ENCODE measurements around the gene NHSL1. TPM values are rescaled to one million over a fixed set of nuclear protein-coding genes. Genes with fewer than 3 reads are reported as not detected.

NHSL1 gene
- total and polyA plus RNA-seq, 4 donors, result 6.6 to 33.0 (median 20.7) TPM

DNA sequence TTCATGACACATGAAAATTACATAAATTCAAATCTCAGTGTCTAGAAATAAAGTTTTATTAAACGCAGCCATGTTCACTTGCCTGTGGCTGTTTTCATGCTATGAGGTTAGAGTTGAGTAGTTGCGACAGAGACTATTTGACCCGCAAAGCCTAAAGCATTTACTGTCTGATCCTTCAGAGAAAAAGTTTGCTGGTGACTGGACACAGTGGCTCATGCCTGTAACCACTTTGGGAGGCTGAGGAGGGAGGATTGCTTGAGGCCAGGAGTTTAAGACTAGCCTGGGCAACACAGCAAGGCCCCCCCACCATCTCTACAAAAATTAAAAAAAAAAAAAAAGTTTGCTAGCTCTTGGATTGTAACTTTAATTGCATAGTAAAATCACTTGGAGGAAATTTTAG, 112.4 kb downstream of the NHSL1 start:
- WGBS, result 87% methylated on average over 3 of the region's 3 CpGs
- DNase-seq (ENCODE audit: low spot score), result no peak
- Histone ChIP-seq H3K4me1 (ENCODE audit: control insufficient read depth in 4 of 4, insufficient read depth in 4 of 4, low read length in 3 of 4) (peaks cover 0 to 15% (median 11%) of the 10 kb centered on the region in 4 donors), H3K9me3 (ENCODE audit: control insufficient read depth in 4 of 4, low read length in 3 of 4) (no peaks in the 10 kb centered on the region), H3K36me3 (ENCODE audit: control insufficient read depth in 4 of 4, insufficient read depth in 3 of 4, low read depth in 1 of 4, low read length in 3 of 4) (no peaks in the 10 kb centered on the region), H3K27ac (ENCODE audit: low read depth in 1 of 2, low read length in 2 of 2) (no peak overlapping the region), H3K27me3 (ENCODE audit: control insufficient read depth in 4 of 4, insufficient read depth in 4 of 4, low read length in 3 of 4) (no peaks in the 10 kb centered on the region), H3K4me3 (ENCODE audit: low read depth in 1 of 3, low read length in 3 of 3) (no peak overlapping the region), H3K9ac (ENCODE audit: low read depth in 1 of 2, low read length in 2 of 2) (no peak overlapping the region)
- TF ChIP-seq HNF4A (conservative IDR thresholded peaks at IDR 0.05), result no peak
- TF ChIP-seq, protein P1, sequence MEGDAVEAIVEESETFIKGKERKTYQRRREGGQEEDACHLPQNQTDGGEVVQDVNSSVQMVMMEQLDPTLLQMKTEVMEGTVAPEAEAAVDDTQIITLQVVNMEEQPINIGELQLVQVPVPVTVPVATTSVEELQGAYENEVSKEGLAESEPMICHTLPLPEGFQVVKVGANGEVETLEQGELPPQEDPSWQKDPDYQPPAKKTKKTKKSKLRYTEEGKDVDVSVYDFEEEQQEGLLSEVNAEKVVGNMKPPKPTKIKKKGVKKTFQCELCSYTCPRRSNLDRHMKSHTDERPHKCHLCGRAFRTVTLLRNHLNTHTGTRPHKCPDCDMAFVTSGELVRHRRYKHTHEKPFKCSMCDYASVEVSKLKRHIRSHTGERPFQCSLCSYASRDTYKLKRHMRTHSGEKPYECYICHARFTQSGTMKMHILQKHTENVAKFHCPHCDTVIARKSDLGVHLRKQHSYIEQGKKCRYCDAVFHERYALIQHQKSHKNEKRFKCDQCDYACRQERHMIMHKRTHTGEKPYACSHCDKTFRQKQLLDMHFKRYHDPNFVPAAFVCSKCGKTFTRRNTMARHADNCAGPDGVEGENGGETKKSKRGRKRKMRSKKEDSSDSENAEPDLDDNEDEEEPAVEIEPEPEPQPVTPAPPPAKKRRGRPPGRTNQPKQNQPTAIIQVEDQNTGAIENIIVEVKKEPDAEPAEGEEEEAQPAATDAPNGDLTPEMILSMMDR (IDR thresholded peaks at IDR 0.05; ENCODE audit: low read depth, low read length, missing input control), result no peak
- no peak for TF ChIP-seq EGR1 (IDR thresholded peaks at IDR 0.05; ENCODE audit: low read depth in 2 of 2)
- TF ChIP-seq REST (IDR thresholded peaks at IDR 0.05), result no peak
- no peak for TF ChIP-seq SP1 (IDR thresholded peaks at IDR 0.05)
- TF ChIP-seq GABPA (IDR thresholded peaks at IDR 0.05 in 1 of 2, conservative IDR thresholded peaks at IDR 0.05 in 1 of 2), result no peak
- TF ChIP-seq, protein P2, sequence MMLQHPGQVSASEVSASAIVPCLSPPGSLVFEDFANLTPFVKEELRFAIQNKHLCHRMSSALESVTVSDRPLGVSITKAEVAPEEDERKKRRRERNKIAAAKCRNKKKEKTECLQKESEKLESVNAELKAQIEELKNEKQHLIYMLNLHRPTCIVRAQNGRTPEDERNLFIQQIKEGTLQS (IDR thresholded peaks at IDR 0.05), result no peak
- no peak for TF ChIP-seq RAD21 (IDR thresholded peaks at IDR 0.05)
- TF ChIP-seq YY1 (IDR thresholded peaks at IDR 0.05), result no peak
- TF ChIP-seq RXRA (IDR thresholded peaks at IDR 0.05), result no peak
- no peak for TF ChIP-seq TAF1 (conservative IDR thresholded peaks at IDR 0.05)
- TF ChIP-seq, protein P3, sequence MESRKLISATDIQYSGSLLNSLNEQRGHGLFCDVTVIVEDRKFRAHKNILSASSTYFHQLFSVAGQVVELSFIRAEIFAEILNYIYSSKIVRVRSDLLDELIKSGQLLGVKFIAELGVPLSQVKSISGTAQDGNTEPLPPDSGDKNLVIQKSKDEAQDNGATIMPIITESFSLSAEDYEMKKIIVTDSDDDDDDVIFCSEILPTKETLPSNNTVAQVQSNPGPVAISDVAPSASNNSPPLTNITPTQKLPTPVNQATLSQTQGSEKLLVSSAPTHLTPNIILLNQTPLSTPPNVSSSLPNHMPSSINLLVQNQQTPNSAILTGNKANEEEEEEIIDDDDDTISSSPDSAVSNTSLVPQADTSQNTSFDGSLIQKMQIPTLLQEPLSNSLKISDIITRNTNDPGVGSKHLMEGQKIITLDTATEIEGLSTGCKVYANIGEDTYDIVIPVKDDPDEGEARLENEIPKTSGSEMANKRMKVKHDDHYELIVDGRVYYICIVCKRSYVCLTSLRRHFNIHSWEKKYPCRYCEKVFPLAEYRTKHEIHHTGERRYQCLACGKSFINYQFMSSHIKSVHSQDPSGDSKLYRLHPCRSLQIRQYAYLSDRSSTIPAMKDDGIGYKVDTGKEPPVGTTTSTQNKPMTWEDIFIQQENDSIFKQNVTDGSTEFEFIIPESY (IDR thresholded peaks at IDR 0.05), result no peak

GRCh38 chr6:138383776-138384175, 115.5 kb downstream of the NHSL1 start:
- TF ChIP-seq FOXA2 (IDR thresholded peaks at IDR 0.05), result no peak
- Histone ChIP-seq H3K27ac (ENCODE audit: low read depth in 1 of 2, low read length in 2 of 2) (no peak overlapping the region), H3K36me3 (ENCODE audit: control insufficient read depth in 4 of 4, insufficient read depth in 3 of 4, low read depth in 1 of 4, low read length in 3 of 4) (no peaks in the 10 kb centered on the region), H3K27me3 (ENCODE audit: control insufficient read depth in 4 of 4, insufficient read depth in 4 of 4, low read length in 3 of 4) (no peaks in the 10 kb centered on the region), H3K9ac (ENCODE audit: low read depth in 1 of 2, low read length in 2 of 2) (no peak overlapping the region), H3K4me1 (ENCODE audit: control insufficient read depth in 4 of 4, insufficient read depth in 4 of 4, low read length in 3 of 4) (peaks cover 0 to 20% (median 13%) of the 10 kb centered on the region in 4 donors), H3K9me3 (ENCODE audit: control insufficient read depth in 4 of 4, low read length in 3 of 4) (no peaks in the 10 kb centered on the region), H3K4me3 (ENCODE audit: low read depth in 1 of 3, low read length in 3 of 3) (no peak overlapping the region)
- 85% methylated on average over 3 of the region's 3 CpGs for WGBS
- no peak for DNase-seq (ENCODE audit: low spot score)

Data from liver (tissue), 9 donors.